Retinal pigment epithelial cell (primary cell): Measurements from ENCODE around the gene TLCD2.
"Not testable (repeated sequence)": the region's sequence is repeated elsewhere in the genome, so short reads cannot be mapped to it uniquely, and the experiment has no call there.

Experiments used
- DNase-seq: peaks from one replicate; pipeline ENCODE4 v3.0.0-alpha.2; 2010; ENCODE audit warnings: low read depth
- H3K4me3 ChIP-seq: 2 replicates; pipeline ENCODE4 v1.5.1; 2011; ENCODE audit warnings: mild to moderate bottlenecking, low read length, control low read depth, moderate library complexity
- CTCF ChIP-seq: conservative IDR thresholded peaks from 2 replicates; pipeline ENCODE4 v1.5.1; 2011; ENCODE audit warnings: low read depth, low read length, control low read depth, inconsistent platforms

TLCD2 gene

DNA sequence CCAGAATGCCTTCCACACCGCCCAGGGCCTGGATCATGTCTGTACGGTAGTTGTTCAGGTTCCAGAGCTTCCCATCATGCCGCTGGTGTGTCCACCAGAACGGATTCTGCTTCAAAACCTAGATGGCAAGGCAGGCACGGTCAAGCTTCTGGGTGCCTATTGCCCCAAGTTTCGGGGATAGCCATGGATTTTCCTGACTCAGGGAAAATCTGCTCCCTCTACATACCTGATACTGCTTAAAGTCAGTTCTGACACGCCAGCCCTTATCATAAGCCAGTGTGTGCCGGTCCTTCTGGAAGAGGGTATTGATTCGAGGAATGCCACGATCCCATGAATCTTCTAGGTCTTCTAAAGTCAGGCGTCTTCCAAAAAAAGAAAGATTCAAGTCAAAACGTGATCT lies 49.1 kb downstream of the TLCD2 start:
- no peak for TF ChIP-seq CTCF
- H3K4me3 ChIP-seq, result no peak overlapping the region
- no peak for DNase-seq

- no peak for TF ChIP-seq CTCF
These were observed 52.1 kb downstream of the TLCD2 start for GRCh38 chr17:1658100-1658499.

GRCh38 chr17:1653735-1654134 lies 56.4 kb downstream of the TLCD2 start:
- H3K4me3 ChIP-seq, result no peak overlapping the region
- TF ChIP-seq CTCF, result no peak
- no peak for DNase-seq

More at GRCh38 chr17:1658100-1658499, 52.1 kb downstream of the TLCD2 start:
- no peak for DNase-seq
- no peak overlapping the region for H3K4me3 ChIP-seq

- DNase-seq, H3K4me3 ChIP-seq: not testable (repeated sequence)
These were observed 57.4 kb downstream of the TLCD2 start for GRCh38 chr17:1652794-1653193.
